Stimulated activated CD4-positive, alpha-beta T cell treated with anti-CD3 and anti-CD28 coated beads, TNF-alpha, amount 100 ng/mL, for 4 hours (primary cell): ENCODE data around the gene EXOC4.

Source experiments
- DNase-seq, 3 experiments: peaks; one replicate each; pipeline ENCODE4 v3.0.0-alpha.2; 2020; ENCODE audit warnings: low read depth in 3 of 3

Gene EXOC4

DNA sequence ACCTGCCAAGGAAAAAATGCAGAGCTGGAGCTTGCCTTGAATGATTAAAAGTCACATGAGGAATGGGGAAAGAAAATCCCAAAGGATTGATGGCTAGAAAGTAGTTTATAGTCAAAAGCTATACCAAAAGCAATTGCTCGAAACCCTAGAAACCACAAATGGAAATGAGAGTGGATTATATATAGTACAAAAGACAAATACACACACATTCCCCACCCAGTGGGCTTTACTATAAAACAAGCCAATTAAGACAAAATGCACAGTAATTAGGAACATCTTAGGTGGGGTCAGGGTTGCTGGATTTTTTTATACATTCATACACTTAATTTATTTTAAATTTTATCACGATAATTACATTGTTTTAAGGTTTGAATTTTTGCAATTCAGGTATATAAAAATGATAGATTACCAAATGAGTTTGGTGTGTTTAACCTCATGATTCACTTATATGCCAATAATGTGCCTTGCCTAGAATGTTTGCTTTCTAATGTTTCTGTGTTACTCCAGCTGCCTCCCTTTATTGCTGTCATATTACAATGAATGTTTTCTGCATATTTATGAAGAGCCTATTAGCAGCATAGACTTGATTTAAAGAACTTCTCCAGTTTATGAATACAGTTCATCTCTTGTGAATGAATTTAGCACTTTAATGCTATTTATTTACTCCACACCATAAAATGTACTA is 421.3 kb downstream of the EXOC4 start:
- no peak for DNase-seq

DNA sequence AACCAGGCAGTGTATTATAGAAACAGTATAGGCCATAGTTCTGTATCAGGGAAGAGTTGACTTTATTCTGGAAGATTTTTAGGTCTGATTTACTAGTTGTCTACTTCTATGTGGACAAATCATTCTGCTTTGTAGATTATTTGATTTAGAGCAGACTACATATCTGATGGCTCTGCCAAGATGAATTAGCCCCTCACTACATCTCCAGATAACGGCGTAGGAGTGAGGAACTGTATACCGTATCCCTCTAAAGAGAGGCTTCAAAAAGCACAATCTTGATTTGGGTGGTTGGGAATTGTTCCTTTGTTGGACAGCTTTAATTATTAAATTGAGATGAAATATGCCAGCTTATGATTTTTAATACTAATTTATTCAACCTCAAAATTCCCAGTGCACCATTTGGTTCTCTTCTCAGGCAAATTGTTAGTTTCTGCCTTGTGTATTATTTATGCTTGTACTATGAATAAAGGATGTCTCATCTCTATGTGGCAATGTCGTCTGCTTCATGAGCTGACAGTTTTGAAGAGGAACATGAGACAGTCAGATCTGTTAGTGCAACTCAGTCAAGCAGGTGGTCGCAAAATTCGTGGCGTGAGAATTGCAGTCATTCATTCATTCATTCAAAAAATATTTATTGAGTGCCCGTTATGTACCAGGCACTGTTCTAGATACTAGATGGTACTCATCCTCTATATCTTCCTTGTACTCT is 422.8 kb downstream of the EXOC4 start:
- DNase-seq = no peak

DNA sequence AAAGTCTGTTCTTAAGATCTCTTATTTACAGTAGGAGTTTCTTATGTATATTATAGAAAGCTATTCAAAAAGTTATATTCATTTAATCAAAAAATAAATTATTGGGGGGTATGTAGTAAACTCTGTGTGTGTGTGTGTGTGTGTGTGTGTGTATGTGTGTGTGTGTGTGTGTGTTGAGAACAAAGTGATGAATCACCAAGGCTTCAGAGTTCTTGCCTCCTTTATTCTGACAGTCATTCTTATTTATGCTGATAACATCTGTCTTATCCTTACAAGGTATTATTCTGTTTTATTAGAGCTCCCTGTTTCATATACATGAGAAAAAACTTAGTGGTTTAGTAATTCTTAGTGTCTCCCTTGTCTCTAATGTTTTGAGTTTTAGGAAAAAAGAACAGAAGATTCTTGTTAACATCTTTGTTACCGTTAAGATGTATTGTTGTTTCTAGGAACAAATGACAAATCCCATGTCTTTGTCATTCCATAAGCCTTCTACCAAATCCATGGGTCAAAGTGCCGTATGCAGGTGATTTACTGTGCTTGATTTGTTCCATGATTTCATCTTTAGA is 424.0 kb downstream of the EXOC4 start:
- no peak for DNase-seq

DNA sequence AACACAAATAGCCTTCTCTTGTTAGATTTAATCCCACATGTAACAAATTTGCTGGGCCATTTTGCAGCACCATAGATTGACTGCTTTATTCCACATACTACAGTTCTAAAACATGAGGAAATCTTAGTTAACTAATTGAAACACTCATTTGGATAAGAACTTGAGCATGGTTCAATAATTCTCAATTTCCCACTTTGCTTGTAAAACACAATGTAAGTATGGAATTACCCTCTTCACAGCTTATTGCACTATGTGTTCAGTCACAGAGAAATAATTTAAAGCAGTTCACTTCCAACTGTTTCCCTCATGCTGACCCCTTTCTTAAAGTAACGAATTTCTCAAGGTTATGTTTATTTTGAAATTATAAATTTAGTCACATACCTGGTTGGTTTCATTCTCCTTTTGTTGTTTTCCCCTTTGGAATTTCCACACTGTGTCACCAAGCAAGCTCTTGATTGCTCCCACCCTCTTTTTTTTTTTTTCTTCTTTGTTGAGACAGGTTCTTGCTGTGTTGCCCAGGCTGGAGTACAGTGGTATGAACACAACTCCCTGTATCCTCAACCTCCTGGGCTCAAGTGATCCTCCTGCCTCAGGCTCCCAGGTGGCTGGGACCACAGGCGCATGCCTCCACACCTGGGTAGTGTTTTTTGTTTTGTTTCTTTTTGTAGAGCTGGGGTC is 425.4 kb downstream of the EXOC4 start:
- no peak for DNase-seq

DNA sequence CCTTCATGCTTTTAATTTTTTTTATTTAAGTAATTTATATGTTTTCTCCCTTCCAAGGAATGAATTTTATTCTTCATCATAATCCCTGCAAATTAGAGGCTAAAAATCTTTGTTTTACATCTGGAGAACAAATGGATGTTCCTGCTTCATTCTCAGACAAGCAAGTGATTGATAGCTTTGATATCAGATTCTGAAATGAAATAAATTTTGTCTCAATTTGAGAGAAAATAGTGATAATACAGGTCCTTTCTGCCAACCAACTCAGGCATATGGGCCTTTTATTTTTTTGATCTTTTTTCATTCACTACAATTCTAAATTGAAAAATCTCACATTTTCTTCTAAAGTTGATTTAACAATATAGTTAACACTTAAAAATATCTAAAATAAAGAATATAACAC is 427.1 kb downstream of the EXOC4 start:
- DNase-seq = no peak

DNA sequence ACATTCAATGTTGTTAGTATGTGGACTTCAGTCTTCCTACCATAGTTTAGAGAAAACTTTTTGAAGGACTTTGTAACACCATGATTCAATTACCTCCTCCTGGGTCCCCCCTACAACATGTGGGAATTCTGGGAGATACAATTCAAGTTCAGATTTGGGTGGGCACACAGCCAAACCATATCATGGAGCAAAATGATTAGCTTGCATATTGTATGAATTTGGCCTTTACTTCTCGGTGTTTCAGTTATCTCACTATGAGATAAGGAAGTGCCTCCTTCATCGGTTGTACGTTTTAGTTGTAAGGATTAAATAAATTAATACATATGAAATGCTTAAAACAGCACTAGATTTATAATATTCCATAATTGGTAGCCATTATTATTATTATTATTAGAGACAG is 428.7 kb downstream of the EXOC4 start:
- DNase-seq = no peak

DNA sequence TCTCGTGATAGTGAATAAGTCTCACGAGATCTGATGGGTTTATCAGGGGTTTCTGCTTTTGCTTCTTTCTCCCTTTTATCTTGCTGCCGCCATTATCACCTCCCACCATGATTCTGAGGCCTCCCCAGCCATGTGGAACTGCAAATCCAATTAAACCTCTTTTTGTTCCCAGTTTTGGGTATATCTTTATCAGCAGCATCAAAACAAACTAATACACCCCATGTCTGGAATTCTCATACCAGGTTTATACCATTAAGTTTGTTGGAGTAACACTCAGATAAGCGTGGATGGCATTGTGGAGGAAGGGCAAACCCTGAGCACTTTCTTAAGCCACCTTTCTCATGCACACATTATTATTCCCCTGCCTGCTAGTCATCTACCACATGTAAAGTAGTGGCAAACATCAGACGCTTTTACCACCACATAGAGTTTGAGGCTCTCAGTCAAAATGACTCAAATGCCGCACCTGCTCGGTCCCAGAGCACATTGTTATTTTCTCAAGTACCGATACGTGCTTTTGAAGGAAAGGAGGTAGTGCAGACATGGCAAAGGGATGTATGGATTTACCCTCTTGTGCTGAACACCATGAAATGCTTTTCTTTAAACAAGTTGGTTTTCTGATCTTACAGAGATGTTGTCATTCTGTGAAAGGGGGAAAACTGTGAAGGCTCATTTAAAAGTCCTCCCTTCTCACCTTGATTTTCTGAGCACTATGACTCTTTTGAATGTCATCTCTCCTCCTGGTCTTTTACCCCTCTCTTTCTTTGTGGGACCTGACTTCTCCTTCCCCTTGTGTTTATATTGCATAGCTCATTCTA is 429.7 kb downstream of the EXOC4 start:
- DNase-seq = no peak

DNA sequence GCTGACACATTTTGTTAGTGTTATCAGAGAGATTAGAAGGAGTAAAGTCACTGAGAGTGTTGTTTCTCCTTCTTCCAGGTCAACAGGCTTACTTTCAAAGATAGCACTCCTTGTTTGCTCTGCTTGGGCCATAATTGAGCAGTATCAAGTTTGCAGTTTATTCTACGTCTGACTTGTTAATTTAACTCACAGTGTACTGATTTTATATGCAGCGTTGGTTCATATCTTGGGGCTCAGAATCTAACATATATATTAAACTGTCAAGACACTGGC is 430.2 kb downstream of the EXOC4 start:
- DNase-seq = no peak

DNA sequence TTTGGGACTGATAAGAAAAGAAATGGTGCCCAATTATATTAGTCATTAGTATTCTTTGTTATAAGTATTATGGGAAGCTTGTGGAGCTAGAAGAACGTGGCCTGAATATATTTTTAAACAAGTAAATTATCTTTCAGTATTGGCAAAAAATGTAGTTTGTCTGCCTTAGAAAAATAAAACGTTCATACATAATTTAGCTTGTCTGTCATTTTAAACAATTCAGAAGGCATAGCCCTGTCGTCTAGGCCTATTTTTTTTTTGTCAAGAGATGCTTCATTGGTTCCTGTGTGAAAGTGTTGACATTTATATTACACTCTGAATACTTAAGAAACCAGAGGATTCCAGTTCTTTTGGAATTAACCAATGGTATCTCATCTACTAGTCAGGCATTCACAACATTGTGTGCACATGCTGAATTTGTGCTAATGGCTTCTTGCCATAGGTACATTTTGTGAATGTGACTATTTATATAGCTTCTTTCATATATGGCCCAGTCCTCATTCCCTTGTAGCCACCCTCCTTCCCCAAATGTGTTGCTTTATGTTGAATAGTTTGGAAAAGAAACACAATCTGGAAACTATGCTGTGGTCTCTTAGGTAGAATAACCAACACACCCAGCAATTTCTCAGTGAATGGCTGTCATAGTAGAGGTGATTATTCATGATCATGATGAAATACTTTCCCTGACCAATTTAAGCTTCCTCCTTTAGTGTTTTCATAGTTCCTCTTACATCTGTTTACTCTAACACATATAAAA is 435.8 kb downstream of the EXOC4 start:
- no peak for DNase-seq

DNA sequence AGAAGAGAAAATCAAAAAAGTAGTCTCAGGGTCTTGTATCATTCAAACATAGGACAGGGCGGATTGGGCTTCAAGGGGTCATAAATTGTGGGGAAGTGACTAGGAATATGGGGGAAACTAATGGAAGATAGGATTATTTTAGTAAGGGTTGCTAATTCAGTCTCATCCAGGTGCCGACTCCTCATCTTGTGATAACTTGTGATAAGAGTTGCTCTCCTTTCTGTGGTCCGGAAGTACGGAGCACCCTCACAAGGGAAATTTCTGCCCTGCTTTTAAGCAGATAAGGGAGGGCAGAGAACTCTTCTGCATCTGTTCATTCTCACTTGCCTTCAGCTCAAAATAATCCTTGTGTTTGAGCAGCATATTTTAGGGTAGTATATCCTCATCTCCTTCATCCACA is 437.9 kb downstream of the EXOC4 start:
- DNase-seq = no peak

DNA sequence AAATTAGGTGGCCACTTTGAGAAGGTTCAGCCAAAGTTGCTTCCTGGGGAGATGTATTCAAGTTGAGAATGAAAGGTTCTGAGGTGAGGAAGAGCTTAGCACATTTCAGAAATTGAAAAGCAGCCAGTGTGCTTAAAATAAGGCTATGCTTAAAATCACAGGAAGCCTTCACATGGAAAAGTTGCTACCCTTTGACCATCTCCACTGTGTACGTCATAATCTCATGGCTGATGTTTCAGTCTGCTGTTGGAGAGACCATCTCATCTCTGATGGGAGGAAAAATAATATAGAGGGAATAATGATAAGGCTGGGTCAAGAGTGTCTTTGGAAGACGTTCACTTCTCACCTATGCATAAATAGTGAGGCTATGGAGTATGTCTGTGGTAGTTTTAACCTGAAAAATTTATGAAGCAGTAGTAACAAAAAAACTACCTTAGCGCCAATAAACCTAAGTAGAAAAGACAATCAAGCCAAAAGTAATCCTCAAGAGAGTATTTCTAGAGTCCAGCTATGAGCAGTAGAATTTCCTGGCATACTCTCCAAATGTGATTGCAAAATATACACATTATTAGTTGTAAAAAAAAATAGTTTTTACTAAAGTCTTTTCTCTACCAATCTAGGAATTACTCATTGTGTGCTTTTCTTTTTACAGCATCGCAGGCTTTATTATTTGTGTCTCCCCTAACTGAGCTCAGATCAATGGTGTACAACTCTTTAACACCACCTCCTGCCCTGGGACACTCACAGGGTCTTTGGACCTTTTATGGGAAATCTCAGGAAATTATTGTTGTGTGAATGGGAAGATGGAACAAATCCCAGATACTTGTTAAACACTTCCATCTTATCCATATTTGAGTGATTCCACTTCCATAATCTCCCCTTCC is 439.1 kb downstream of the EXOC4 start:
- no peak for DNase-seq

DNA sequence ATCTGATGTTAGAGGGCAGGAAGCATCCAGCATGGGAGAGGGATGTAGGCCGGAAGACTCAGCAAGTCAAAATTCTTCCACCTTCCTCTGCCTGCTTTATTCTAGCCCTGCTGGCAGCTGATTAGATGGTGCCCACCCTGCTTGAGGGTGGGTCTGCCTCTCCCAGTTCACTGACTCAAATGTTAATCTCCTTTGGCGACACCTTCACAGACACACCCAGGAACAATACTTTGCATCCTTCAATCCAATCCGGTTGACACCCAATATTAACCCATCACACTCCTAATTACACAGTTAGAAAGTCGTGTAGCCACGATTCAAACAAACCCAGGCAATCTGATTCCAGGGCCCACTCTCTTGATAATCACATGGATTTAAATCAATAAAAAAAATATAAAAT is 440.4 kb downstream of the EXOC4 start:
- no peak for DNase-seq

DNA sequence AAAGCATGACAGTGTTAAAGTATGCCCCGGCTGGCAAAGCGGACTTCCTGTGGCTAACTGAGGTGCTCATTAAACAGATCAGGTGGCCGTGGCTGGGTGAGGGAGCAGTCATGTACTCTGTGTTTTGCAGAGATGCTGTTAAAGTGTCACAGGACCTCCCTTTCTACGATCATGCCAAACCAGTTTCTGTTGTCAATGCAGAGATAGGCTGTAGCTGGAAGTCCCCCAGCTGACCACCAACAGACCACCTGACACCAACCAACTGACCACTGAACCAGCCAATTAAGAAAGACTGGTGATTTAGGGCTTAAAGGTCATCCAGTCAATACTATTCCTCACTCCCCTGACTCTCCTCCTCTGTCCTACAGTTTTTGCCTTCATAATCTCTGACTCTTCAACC is 443.2 kb downstream of the EXOC4 start:
- no peak for DNase-seq

DNA sequence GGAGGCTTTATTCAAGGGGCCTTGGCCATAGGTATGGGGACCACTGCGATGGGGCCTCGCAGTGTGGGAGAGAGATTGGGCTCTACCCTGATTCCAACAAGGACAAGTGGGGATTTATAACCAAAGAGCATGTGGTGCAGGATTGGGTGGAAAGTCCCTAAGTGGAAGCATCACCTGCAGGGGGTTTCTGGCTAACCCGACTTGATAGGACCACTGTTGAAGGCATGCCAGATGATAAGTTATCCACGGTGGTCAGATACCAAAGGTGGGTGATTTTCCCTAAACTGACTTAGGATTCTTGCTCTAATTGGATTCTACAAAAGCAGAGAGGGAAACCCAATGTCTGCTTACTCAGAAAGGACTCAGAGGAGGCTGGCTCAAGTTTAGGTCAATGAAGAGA is 444.7 kb downstream of the EXOC4 start:
- DNase-seq = no peak

DNA sequence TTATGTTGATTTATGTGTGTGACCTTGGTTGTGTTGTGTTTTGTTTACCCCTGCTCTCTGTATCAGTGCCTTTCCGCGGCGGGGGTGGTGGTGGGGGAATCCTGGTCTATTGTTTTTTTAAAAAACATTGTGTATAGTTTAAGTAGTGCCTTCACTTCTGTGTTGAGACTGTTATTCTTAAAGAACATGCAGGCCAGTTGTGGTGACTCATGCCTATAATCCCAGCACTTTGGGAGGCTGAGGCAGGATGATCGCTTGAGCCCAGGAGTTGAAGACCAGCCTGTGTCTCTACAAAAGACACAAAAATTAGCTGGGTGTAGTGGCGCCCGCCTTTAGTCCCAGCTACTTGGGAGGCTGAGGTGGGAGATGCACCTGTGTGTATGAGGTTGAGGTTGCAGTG is 445.2 kb downstream of the EXOC4 start:
- no peak for DNase-seq

DNA sequence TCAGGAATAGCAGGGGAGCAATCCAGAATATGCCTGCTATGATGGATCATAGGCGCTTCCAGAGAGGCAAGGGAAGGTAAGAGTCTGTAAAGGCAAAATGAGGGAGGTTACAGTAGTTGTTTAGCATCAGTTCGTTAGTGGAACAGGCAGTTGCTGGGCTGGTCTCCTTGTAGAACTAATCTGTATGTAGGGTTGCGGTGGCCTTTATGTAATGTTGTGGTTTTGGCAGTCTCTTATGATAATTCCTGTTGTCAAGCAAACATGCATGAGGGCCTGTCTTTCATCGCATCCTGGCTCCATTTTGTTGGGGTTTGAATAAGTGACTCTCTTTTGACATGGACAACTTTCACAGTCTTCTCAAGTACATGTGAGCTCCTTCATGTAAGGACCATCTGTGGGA is 446.5 kb downstream of the EXOC4 start:
- DNase-seq = no peak

DNA sequence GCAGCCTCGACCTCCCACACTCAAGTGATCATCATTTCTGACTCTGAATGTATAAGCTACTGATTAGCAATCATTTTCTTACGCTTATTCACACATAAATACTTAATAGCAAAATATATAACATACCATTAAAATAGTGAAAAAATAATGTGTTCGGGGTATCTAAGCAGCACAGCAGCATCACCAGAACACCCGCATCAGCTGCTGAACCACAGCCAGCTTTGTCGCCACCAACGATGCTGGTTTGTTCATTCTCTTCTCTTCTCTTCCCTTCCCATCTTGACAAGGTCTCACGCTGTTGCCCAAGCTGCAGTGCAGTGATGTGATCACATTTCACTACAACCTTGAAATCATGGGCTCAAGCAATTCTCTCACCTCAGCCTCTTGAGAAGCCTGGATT is 449.2 kb downstream of the EXOC4 start:
- no peak for DNase-seq

DNA sequence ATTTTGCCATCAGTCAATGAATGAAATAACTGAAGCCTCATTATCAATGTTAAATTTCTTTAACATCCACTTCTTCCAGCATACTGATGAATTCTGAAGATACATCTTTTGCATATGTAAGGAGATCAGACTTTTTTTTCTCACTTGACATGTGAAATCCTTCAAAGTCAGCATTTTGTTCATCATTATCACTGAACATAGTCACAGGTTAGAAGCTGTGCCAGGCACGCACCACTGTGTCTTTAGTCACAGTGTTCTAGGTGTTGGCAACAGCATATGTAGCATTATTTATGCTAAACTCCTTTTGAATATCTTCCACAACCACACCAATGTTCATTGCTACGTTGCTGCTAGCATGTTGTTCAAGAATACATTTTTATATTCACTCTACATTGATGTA is 450.1 kb downstream of the EXOC4 start:
- no peak for DNase-seq

DNA sequence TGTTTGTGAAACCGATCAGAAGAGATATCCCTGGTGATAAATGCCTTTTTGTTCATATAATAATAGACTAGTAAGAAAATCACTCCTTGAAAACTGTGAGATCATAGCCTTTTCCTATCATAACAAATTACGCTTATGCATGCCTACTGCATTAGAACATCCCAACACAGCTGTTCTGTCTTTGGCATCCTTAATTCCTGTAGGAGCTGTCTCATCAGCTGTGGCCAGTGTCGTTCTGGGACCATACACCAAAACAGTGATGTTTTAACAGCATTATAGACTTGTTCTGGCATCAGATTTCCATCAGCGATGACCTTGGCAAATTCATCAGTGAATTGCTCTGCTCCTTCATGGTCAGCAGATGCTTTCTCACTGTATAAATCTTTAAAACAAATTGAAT is 450.7 kb downstream of the EXOC4 start:
- DNase-seq = no peak

DNA sequence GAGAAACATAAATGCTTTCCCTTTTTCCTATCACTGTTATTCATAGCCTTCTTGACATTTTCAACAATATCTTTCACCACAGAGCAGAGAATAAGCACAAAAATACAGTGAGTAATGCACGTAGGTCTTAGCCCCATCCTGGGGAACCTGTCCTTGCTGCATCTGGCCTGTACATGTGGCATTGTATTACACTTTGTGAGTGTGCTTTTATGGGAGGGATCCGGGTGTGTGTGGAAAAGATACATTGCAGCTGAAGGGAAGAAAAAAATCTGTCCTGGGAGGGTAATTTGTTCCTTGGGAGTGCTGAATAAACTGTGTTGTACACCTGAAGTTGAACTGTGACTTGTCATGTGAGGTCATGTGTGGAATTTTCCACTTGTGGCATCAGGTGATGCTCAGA is 451.6 kb downstream of the EXOC4 start:
- DNase-seq = no peak

DNA sequence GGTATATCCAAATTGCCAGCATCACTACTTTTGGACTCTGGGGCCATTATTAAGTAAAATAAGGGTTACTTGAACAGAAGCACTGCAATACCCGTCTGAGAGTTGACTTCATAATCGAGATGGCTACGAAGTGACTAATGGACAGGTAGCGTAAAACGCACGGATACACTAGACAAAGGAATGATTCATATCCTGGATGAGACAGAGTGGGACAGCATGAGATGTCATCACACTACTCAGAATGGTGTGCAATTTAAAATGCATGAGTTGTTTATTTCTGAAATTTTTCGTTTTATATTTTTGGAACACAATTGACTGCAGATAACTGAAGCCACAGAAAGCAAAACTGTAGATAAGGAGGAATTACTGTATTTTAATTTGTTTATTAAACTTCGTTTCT is 452.7 kb downstream of the EXOC4 start:
- no peak for DNase-seq
